GM13977 (cell line): Measurements from ENCODE around the gene RALGAPA2.

Source experiments
- DNase-seq: peaks from one replicate; pipeline ENCODE4 v3.0.0; 2012; ENCODE audit warnings: low spot score
- CTCF ChIP-seq: IDR thresholded peaks from 2 replicates; pipeline ENCODE4 v1.5.1; 2012; ENCODE audit warnings: mild to moderate bottlenecking, control low read depth; ENCODE audit not compliant: insufficient read depth; ENCODE audit errors: extremely low read depth, missing control alignments
- in situ Hi-C: fragments of 300-500 bp; cut with MboI; formaldehyde crosslinking; loops from one replicate; pipeline ENCODE4 v1.12.0; 2022; ENCODE audit warnings: low sequenced_read_pairs, low pct_unique_long_range_greater_than_20kb, mixed read lengths, inconsistent platforms; ENCODE audit not compliant: unreplicated experiment

RALGAPA2 gene

GRCh38 chr20:20489054-20489453 is 223.4 kb downstream of the RALGAPA2 start:
- in situ Hi-C loops: no loop called here
- no peak for TF ChIP-seq CTCF
- peak; percentile 28 for DNase-seq

GRCh38 chr20:20488388-20488787 is 224.1 kb downstream of the RALGAPA2 start:
- TF ChIP-seq CTCF: no peak
- DNase-seq: no peak
- in situ Hi-C loops: no loop called here

- no peak for TF ChIP-seq CTCF
- no peak for DNase-seq
- in situ Hi-C loops: no loop called here
Measured at GRCh38 chr20:20487811-20488210, 224.6 kb downstream of the RALGAPA2 start.

GRCh38 chr20:20483328-20483727 is 229.1 kb downstream of the RALGAPA2 start:
- no peak for TF ChIP-seq CTCF
- in situ Hi-C loops: no loop called here
- no peak for DNase-seq

- in situ Hi-C loops: no loop called here
- no peak for TF ChIP-seq CTCF
- no peak for DNase-seq
Measured at GRCh38 chr20:20482453-20482852, 230.0 kb downstream of the RALGAPA2 start.

GRCh38 chr20:20480689-20481088 is 231.8 kb downstream of the RALGAPA2 start:
- no peak for TF ChIP-seq CTCF
- in situ Hi-C loops: no loop called here
- DNase-seq: no peak

- TF ChIP-seq CTCF: no peak
- in situ Hi-C loops: no loop called here
- no peak for DNase-seq
Measured at GRCh38 chr20:20480126-20480525, 232.3 kb downstream of the RALGAPA2 start.
